ENCODE results near the gene PBRM1.

The PBRM1 gene

DNA sequence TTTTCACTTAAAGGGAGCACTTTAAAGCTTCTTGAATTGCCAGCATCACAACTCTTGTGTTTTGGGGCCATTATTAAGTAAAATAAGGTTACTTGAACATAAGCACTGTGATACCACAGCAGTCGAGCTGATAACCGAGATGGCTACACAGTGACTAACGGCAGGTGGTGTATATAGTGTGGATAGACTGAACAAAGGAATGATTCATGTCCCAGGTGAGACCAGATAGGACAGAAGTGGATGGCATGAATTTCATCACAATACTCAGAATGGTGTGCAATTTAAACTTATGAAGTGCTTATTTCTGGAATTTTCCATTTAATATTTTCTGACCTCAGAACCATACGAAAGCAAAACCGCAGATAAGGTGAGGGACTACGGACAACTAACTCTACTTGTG lies 40.2 kb downstream of the PBRM1 start:
- Histone ChIP-seq H3K27me3 (ENCODE audit: insufficient read depth, low read depth, severe bottlenecking) (no peaks in the 10 kb centered on the region), H3K36me3 (peaks cover 82% of the 10 kb centered on the region)
- TF ChIP-seq, protein P1, sequence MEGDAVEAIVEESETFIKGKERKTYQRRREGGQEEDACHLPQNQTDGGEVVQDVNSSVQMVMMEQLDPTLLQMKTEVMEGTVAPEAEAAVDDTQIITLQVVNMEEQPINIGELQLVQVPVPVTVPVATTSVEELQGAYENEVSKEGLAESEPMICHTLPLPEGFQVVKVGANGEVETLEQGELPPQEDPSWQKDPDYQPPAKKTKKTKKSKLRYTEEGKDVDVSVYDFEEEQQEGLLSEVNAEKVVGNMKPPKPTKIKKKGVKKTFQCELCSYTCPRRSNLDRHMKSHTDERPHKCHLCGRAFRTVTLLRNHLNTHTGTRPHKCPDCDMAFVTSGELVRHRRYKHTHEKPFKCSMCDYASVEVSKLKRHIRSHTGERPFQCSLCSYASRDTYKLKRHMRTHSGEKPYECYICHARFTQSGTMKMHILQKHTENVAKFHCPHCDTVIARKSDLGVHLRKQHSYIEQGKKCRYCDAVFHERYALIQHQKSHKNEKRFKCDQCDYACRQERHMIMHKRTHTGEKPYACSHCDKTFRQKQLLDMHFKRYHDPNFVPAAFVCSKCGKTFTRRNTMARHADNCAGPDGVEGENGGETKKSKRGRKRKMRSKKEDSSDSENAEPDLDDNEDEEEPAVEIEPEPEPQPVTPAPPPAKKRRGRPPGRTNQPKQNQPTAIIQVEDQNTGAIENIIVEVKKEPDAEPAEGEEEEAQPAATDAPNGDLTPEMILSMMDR (IDR thresholded peaks at IDR 0.05; ENCODE audit: low read depth, low read length) = no peak

DNA sequence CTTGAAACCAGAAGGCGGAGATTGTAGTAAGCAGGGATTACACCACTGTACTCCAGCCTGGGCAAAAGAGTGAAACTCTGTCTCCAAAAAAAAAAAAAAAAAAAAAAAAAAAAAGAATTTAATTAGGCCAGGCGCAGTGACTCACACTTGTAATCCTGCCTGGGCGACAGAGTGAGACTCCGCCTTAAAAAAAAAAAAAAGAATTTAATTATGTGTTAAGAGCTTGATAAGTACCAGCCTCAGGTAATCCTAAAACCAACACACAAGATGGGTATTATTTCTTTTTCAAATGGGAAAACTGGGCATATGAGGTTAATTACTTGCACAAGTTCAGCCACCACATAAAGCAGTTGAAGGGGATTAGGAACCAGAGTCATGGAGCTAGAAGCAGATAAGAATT lies 49.0 kb downstream of the PBRM1 start:
- Histone ChIP-seq H3K9me3 (ENCODE audit: severe bottlenecking) (no peaks in the 10 kb centered on the region), H3K36me3 (peaks cover 68% of the 10 kb centered on the region), H3K27ac (no peak overlapping the region), H3K27me3 (ENCODE audit: insufficient read depth, low read depth, severe bottlenecking) (no peaks in the 10 kb centered on the region), H3K4me3 (ENCODE audit: low read depth, low read length) (no peak overlapping the region)
- DNase-seq = peak; percentile 68
- TF ChIP-seq, protein P1 (IDR thresholded peaks at IDR 0.05; ENCODE audit: low read depth, low read length) = no peak

More for the DNA sequence above, 40.2 kb downstream of the PBRM1 start:
- DNase-seq = no peak
- Histone ChIP-seq H3K4me3 (ENCODE audit: low read depth, low read length) (no peak overlapping the region), H3K27ac (no peak overlapping the region), H3K9me3 (ENCODE audit: severe bottlenecking) (no peaks in the 10 kb centered on the region)

DNA sequence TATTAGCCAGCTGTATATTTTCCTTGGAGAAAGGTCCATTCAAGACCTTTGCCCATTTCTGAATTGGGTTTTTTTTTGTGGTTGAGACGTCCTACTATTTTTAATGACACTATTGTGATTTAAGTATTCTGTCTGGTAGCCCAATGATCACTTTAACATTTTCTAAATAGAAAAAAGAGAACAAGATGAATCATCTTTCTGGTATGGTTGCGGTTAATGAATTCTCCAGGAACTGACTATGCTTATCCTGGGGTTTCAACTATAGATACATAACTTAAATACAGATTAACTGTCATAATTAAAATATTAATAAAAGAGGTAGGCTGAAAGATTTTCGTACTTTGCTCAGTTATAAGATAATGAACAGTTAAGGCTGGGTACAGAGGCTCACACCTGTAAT lies 51.9 kb downstream of the PBRM1 start:
- no peak for DNase-seq
- H3K9me3 ChIP-seq (ENCODE audit: severe bottlenecking) = no peaks in the 10 kb centered on the region
- no peak overlapping the region for H3K27ac ChIP-seq
- no peaks in the 10 kb centered on the region for H3K27me3 ChIP-seq (ENCODE audit: insufficient read depth, low read depth, severe bottlenecking)
- no peak overlapping the region for H3K4me3 ChIP-seq (ENCODE audit: low read depth, low read length)
- H3K36me3 ChIP-seq = peaks cover 66% of the 10 kb centered on the region
- TF ChIP-seq, protein P1 (IDR thresholded peaks at IDR 0.05; ENCODE audit: low read depth, low read length) = no peak

DNA sequence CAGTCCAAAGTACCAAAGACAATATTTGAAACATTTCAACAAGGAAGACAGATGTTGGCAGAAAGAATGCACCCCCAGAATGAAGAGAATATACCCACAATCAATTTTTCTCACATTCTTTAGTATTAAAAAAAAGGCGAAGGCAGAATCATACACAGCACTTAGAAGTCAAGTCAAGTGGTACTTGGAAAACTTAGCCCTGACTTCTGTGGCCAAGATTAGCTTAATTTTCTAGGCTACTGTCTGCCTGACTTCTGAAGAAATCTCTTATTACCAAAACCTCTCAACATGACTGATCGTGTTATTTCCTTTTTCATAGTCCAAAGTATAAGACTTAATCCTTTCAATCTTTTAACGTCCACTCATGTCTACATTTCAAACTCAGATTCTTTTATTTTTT lies 60.7 kb downstream of the PBRM1 start:
- DNase-seq = no peak
- no peaks in the 10 kb centered on the region for H3K9me3 ChIP-seq (ENCODE audit: severe bottlenecking)
- H3K27me3 ChIP-seq (ENCODE audit: insufficient read depth, low read depth, severe bottlenecking) = no peaks in the 10 kb centered on the region
- H3K36me3 ChIP-seq = peaks cover 55% of the 10 kb centered on the region
- TF ChIP-seq, protein P1 (IDR thresholded peaks at IDR 0.05; ENCODE audit: low read depth, low read length) = no peak
- no peak overlapping the region for H3K27ac ChIP-seq
- no peak overlapping the region for H3K4me3 ChIP-seq (ENCODE audit: low read depth, low read length)

DNA sequence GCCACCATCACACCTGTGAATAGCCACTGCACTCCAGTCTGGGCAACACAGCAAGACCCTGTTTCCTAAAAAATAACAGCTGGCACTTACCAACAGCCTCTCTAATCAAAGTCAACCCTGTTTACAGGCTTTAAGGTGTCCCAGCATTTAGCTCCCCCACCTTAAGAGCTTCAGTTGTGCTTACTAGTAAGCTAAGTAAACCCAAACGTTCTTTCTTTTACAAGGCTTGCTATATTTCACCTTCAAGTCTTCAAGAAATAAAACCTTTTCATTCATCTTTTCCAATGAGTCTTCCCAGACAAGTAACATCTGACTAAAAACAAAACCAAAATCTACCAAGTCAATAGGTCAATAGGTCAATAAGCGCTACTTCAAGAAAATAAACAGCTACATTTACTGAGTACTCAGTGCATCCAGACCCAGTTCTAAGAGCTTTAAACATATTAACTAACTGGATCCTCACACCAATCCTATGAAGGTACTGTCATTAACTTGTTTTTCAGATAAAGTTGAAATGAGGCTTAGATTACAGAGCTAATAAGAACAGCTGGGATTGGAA lies 62.4 kb downstream of the PBRM1 start:
- Histone ChIP-seq H3K27ac (no peak overlapping the region), H3K36me3 (peaks cover 54% of the 10 kb centered on the region), H3K27me3 (ENCODE audit: insufficient read depth, low read depth, severe bottlenecking) (no peaks in the 10 kb centered on the region), H3K4me3 (ENCODE audit: low read depth, low read length) (no peak overlapping the region), H3K9me3 (ENCODE audit: severe bottlenecking) (no peaks in the 10 kb centered on the region)
- DNase-seq = no peak
- TF ChIP-seq, protein P1 (IDR thresholded peaks at IDR 0.05; ENCODE audit: low read depth, low read length) = no peak

- Histone ChIP-seq H3K4me3 (ENCODE audit: low read depth, low read length) (no peak overlapping the region), H3K27me3 (ENCODE audit: insufficient read depth, low read depth, severe bottlenecking) (no peaks in the 10 kb centered on the region), H3K9me3 (ENCODE audit: severe bottlenecking) (no peaks in the 10 kb centered on the region), H3K27ac (no peak overlapping the region; the same call in 1 of the 2 replicates), H3K36me3 (peaks cover 52% of the 10 kb centered on the region)
- TF ChIP-seq, protein P1 (IDR thresholded peaks at IDR 0.05; ENCODE audit: low read depth, low read length) = no peak
- no peak for DNase-seq
Measured at GRCh38 chr3:52620580-52620979, 65.1 kb downstream of the PBRM1 start.
